ENCODE results near the gene KAZN.

The KAZN gene

DNA sequence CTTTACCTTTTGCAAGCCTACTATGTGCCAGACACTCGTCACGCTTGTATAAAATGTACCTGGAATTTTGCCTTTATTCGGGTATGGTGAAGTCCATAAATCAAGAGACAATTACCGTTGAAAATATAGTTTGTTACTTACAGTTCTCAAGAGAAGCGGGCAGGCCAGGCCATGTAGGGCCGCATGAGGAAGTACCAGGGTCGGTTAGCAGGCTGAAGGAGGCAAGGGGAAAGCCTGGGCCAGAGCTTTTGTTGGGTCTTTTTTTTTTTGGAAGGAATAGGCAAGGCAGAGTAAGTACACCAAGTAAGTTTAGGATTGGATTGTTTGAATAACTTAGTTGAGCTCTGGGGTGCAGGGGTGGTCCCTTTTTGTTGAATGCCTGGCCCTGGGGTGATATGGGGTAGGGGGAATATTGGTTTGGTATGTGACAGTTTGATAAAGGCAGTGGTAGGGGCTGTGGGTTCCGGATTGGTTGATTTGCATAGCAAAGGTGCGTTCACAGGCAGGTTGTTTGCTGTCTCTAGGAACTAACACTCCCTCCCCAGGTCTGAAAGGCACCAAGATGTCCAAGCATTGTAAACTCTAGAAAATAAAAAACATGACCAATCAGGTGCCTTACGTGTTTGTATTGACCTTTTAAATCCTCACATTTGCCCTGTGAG, 80.7 kb downstream of the KAZN start:
- Histone ChIP-seq H3K27ac (ENCODE audit: low read length, poor library complexity, severe bottlenecking) (no peak overlapping the region), H3K14ac (ENCODE audit: low read length in 2 of 2) (no peak overlapping the region), H3K23ac (ENCODE audit: low read length in 2 of 2) (no peak overlapping the region), H3K4ac (ENCODE audit: low read depth in 1 of 2, low read length in 2 of 2) (no peak overlapping the region), H2BK12ac (ENCODE audit: low read length in 2 of 2) (no peak overlapping the region), H4K8ac (ENCODE audit: low read length) (no peak overlapping the region), H3K36me3 (ENCODE audit: control insufficient read depth in 1 of 2, insufficient read depth in 2 of 2, low read depth in 1 of 2, low read length in 2 of 2) (no peaks in the 10 kb centered on the region), H2BK15ac (ENCODE audit: low read depth, poor library complexity, severe bottlenecking) (no peak overlapping the region), H3K27me3 (ENCODE audit: control insufficient read depth in 1 of 2, insufficient read depth in 1 of 2, low read length in 2 of 2) (peaks cover 0 to 57% of the 10 kb centered on the region in 2 experiments), H2BK120ac (ENCODE audit: low read depth, low read length) (no peak overlapping the region), H4K91ac (ENCODE audit: low read length) (no peak overlapping the region), H2AFZ (ENCODE audit: low read depth, low read length) (no peak overlapping the region), H3K18ac (ENCODE audit: low read depth in 1 of 2, low read length in 2 of 2) (no peak overlapping the region), H3K4me1 (ENCODE audit: control insufficient read depth, insufficient read depth, low read depth, low read length) (no peaks in the 10 kb centered on the region), H2BK5ac (ENCODE audit: low read depth, low read length, poor library complexity, severe bottlenecking) (no peak overlapping the region), H2AK5ac (ENCODE audit: low read length, severe bottlenecking) (no peak overlapping the region), H3K9ac (ENCODE audit: low read length) (no peak overlapping the region), H3K4me2 (ENCODE audit: low read length, poor library complexity, severe bottlenecking) (no peak overlapping the region), H3K79me1 (replicated peaks; ENCODE audit: low read length, poor library complexity, severe bottlenecking) (no peaks in the 10 kb centered on the region), H3K9me3 (ENCODE audit: control insufficient read depth, low read length) (peaks cover 16% of the 10 kb centered on the region), H3K4me3 (ENCODE audit: insufficient read depth in 1 of 2, low read depth in 1 of 2, low read length in 2 of 2) (no peak overlapping the region)
- 86% methylated on average over 10 of the region's 10 CpGs for WGBS
- no peak for DNase-seq

- H3K23ac ChIP-seq (ENCODE audit: low read length in 2 of 2): no peak overlapping the region
- no peaks in the 10 kb centered on the region for H3K79me1 ChIP-seq (replicated peaks; ENCODE audit: low read length, poor library complexity, severe bottlenecking)
- H3K9me3 ChIP-seq (ENCODE audit: control insufficient read depth, low read length): peaks cover 24% of the 10 kb centered on the region
- no peaks in the 10 kb centered on the region for H3K4me1 ChIP-seq (ENCODE audit: control insufficient read depth, insufficient read depth, low read depth, low read length)
- H2BK120ac ChIP-seq (ENCODE audit: low read depth, low read length): no peak overlapping the region
- H2AK5ac ChIP-seq (ENCODE audit: low read length, severe bottlenecking): no peak overlapping the region
- H3K4me2 ChIP-seq (ENCODE audit: low read length, poor library complexity, severe bottlenecking): no peak overlapping the region
- 88% methylated on average over 2 of the region's 3 CpGs for WGBS
- no peak overlapping the region for H2BK15ac ChIP-seq (ENCODE audit: low read depth, poor library complexity, severe bottlenecking)
- H2AFZ ChIP-seq (ENCODE audit: low read depth, low read length): no peak overlapping the region
- H4K8ac ChIP-seq (ENCODE audit: low read length): no peak overlapping the region
- H3K18ac ChIP-seq (ENCODE audit: low read depth in 1 of 2, low read length in 2 of 2): no peak overlapping the region
- H3K27me3 ChIP-seq (ENCODE audit: control insufficient read depth in 1 of 2, insufficient read depth in 1 of 2, low read length in 2 of 2): peaks cover 0 to 54% of the 10 kb centered on the region in 2 experiments
- H3K4ac ChIP-seq (ENCODE audit: low read depth in 1 of 2, low read length in 2 of 2): no peak overlapping the region
- no peak overlapping the region for H3K4me3 ChIP-seq (ENCODE audit: insufficient read depth in 1 of 2, low read depth in 1 of 2, low read length in 2 of 2)
- H2BK5ac ChIP-seq (ENCODE audit: low read depth, low read length, poor library complexity, severe bottlenecking): no peak overlapping the region
- H3K27ac ChIP-seq (ENCODE audit: low read length, poor library complexity, severe bottlenecking): no peak overlapping the region
- DNase-seq: no peak
- no peak overlapping the region for H4K91ac ChIP-seq (ENCODE audit: low read length)
- H3K14ac ChIP-seq (ENCODE audit: low read length in 2 of 2): no peak overlapping the region
- no peaks in the 10 kb centered on the region for H3K36me3 ChIP-seq (ENCODE audit: control insufficient read depth in 1 of 2, insufficient read depth in 2 of 2, low read depth in 1 of 2, low read length in 2 of 2)
- H2BK12ac ChIP-seq (ENCODE audit: low read length in 2 of 2): no peak overlapping the region
- no peak overlapping the region for H3K9ac ChIP-seq (ENCODE audit: low read length)
Observed at GRCh38 chr1:14681182-14681581, 82.7 kb downstream of the KAZN start.

GRCh38 chr1:14682941-14683621, 84.6 kb downstream of the KAZN start:
- H3K27me3 ChIP-seq (ENCODE audit: control insufficient read depth in 1 of 2, insufficient read depth in 1 of 2, low read length in 2 of 2): peaks cover 0 to 56% of the 10 kb centered on the region in 2 experiments
- H2AK5ac ChIP-seq (ENCODE audit: low read length, severe bottlenecking): no peak overlapping the region
- WGBS: 35% methylated on average over 15 of the region's 15 CpGs
- no peak overlapping the region for H2BK120ac ChIP-seq (ENCODE audit: low read depth, low read length)
- no peak overlapping the region for H2BK12ac ChIP-seq (ENCODE audit: low read length in 2 of 2)
- H2BK15ac ChIP-seq (ENCODE audit: low read depth, poor library complexity, severe bottlenecking): no peak overlapping the region
- DNase-seq: no peak
- H3K79me1 ChIP-seq (replicated peaks; ENCODE audit: low read length, poor library complexity, severe bottlenecking): no peaks in the 10 kb centered on the region
- H4K8ac ChIP-seq (ENCODE audit: low read length): no peak overlapping the region
- no peak overlapping the region for H3K14ac ChIP-seq (ENCODE audit: low read length in 2 of 2)
- no peak overlapping the region for H3K27ac ChIP-seq (ENCODE audit: low read length, poor library complexity, severe bottlenecking)
- no peaks in the 10 kb centered on the region for H3K4me1 ChIP-seq (ENCODE audit: control insufficient read depth, insufficient read depth, low read depth, low read length)
- H3K9ac ChIP-seq (ENCODE audit: low read length): no peak overlapping the region
- no peak overlapping the region for H3K4me2 ChIP-seq (ENCODE audit: low read length, poor library complexity, severe bottlenecking)
- no peak overlapping the region for H2BK5ac ChIP-seq (ENCODE audit: low read depth, low read length, poor library complexity, severe bottlenecking)
- H3K9me3 ChIP-seq (ENCODE audit: control insufficient read depth, low read length): peaks cover 18% of the 10 kb centered on the region
- H3K4ac ChIP-seq (ENCODE audit: low read depth in 1 of 2, low read length in 2 of 2): no peak overlapping the region
- H3K4me3 ChIP-seq (ENCODE audit: insufficient read depth in 1 of 2, low read depth in 1 of 2, low read length in 2 of 2): no peak overlapping the region
- no peak overlapping the region for H3K23ac ChIP-seq (ENCODE audit: low read length in 2 of 2)
- H3K36me3 ChIP-seq (ENCODE audit: control insufficient read depth in 1 of 2, insufficient read depth in 2 of 2, low read depth in 1 of 2, low read length in 2 of 2): no peaks in the 10 kb centered on the region
- H3K18ac ChIP-seq (ENCODE audit: low read depth in 1 of 2, low read length in 2 of 2): no peak overlapping the region
- no peak overlapping the region for H2AFZ ChIP-seq (ENCODE audit: low read depth, low read length)
- H4K91ac ChIP-seq (ENCODE audit: low read length): no peak overlapping the region

- no peaks in the 10 kb centered on the region for H3K4me1 ChIP-seq (ENCODE audit: control insufficient read depth, insufficient read depth, low read depth, low read length)
- no peak overlapping the region for H2AFZ ChIP-seq (ENCODE audit: low read depth, low read length)
- no peak overlapping the region for H3K9ac ChIP-seq (ENCODE audit: low read length)
- H3K4me2 ChIP-seq (ENCODE audit: low read length, poor library complexity, severe bottlenecking): no peak overlapping the region
- no peak overlapping the region for H3K4me3 ChIP-seq (ENCODE audit: insufficient read depth in 1 of 2, low read depth in 1 of 2, low read length in 2 of 2)
- H4K8ac ChIP-seq (ENCODE audit: low read length): no peak overlapping the region
- H3K18ac ChIP-seq (ENCODE audit: low read depth in 1 of 2, low read length in 2 of 2): no peak overlapping the region
- H4K91ac ChIP-seq (ENCODE audit: low read length): no peak overlapping the region
- peaks cover 18% of the 10 kb centered on the region for H3K9me3 ChIP-seq (ENCODE audit: control insufficient read depth, low read length)
- no peak overlapping the region for H3K4ac ChIP-seq (ENCODE audit: low read depth in 1 of 2, low read length in 2 of 2)
- H3K36me3 ChIP-seq (ENCODE audit: control insufficient read depth in 1 of 2, insufficient read depth in 2 of 2, low read depth in 1 of 2, low read length in 2 of 2): no peaks in the 10 kb centered on the region
- H3K27me3 ChIP-seq (ENCODE audit: control insufficient read depth in 1 of 2, insufficient read depth in 1 of 2, low read length in 2 of 2): peaks cover 0 to 54% of the 10 kb centered on the region in 2 experiments
- H2BK12ac ChIP-seq (ENCODE audit: low read length in 2 of 2): no peak overlapping the region
- no peak for DNase-seq
- H2BK15ac ChIP-seq (ENCODE audit: low read depth, poor library complexity, severe bottlenecking): no peak overlapping the region
- no peak overlapping the region for H3K27ac ChIP-seq (ENCODE audit: low read length, poor library complexity, severe bottlenecking)
- H3K79me1 ChIP-seq (replicated peaks; ENCODE audit: low read length, poor library complexity, severe bottlenecking): no peaks in the 10 kb centered on the region
- H2AK5ac ChIP-seq (ENCODE audit: low read length, severe bottlenecking): no peak overlapping the region
- H3K14ac ChIP-seq (ENCODE audit: low read length in 2 of 2): no peak overlapping the region
- no peak overlapping the region for H2BK5ac ChIP-seq (ENCODE audit: low read depth, low read length, poor library complexity, severe bottlenecking)
- WGBS: 94% methylated on average over 3 of the region's 3 CpGs
- H3K23ac ChIP-seq (ENCODE audit: low read length in 2 of 2): no peak overlapping the region
- no peak overlapping the region for H2BK120ac ChIP-seq (ENCODE audit: low read depth, low read length)
Observed at GRCh38 chr1:14685078-14685477, 86.6 kb downstream of the KAZN start.
